SU-DHL-6 (cell line): ENCODE data around the gene RITA1.

Experiments used
- EZH2phosphoT487 ChIP-seq: fragments of 200-600 bp; sonication (generic), shearing (Covaris generic); conservative IDR thresholded peaks from 2 replicates; pipeline ENCODE4 v1.6.1; 2018; ENCODE audit warnings: mild to moderate bottlenecking, antibody characterized with exemption, low read length, moderate library complexity, mixed read lengths
- TF ChIP-seq, protein P1 (sequence below): fragments of 200-600 bp; sonication (generic); IDR thresholded peaks from one replicate; pipeline ENCODE4 v1.5.1; 2017; ENCODE audit warnings: antibody characterized with exemption, mild to moderate bottlenecking, low read length, moderate library complexity; ENCODE audit not compliant: insufficient read depth, poor library complexity, severe bottlenecking

DNA sequence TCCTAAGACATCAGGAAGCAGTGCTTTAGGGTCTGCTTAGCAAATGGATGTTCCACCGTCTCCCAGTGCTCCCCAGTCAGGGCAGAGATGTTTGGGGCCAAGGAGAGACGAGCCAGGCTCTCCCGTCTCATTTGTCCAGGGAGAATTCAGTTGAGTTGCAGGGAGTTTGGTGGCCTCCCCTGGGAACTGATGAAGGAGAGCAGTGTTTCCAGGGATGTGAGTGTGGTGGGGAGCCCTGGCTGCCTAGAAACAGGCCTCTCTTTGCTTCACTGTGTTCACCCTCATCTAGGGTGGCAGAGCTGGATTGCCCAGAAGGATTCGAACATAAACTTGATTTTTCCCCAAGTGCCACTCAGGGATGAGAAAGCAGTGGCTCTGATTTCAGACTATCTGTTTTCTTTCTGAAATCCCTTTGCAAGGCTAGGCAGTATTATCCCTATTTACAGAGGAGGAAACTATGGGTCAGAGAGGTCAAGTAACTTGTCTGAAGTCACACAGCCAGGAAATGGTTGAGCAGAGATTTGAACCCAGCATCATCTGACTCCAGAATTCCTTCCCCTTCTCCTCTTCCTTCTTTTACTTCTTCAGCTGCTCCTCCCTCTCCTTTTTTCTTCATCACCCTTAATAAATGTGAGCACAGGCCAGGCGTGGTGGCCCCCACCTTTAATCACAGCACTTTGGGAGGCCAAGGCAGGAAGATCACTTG lies 42.3 kb downstream of the RITA1 start:
- TF ChIP-seq, protein P1, sequence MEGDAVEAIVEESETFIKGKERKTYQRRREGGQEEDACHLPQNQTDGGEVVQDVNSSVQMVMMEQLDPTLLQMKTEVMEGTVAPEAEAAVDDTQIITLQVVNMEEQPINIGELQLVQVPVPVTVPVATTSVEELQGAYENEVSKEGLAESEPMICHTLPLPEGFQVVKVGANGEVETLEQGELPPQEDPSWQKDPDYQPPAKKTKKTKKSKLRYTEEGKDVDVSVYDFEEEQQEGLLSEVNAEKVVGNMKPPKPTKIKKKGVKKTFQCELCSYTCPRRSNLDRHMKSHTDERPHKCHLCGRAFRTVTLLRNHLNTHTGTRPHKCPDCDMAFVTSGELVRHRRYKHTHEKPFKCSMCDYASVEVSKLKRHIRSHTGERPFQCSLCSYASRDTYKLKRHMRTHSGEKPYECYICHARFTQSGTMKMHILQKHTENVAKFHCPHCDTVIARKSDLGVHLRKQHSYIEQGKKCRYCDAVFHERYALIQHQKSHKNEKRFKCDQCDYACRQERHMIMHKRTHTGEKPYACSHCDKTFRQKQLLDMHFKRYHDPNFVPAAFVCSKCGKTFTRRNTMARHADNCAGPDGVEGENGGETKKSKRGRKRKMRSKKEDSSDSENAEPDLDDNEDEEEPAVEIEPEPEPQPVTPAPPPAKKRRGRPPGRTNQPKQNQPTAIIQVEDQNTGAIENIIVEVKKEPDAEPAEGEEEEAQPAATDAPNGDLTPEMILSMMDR = no peak
- no peak for TF ChIP-seq EZH2phosphoT487
